Stimulated activated CD4-positive, alpha-beta T cell treated with anti-CD3 and anti-CD28 coated beads, Interleukin-4, amount 100 ng/mL, for 24 hours (primary cell): Measurements from ENCODE around the gene SEPHS1.
"Not testable (repeated sequence)": the region's sequence is repeated elsewhere in the genome, so short reads cannot be mapped to it uniquely, and the experiment has no call there.

Experiments used
- DNase-seq: peaks from one replicate; pipeline ENCODE4 v3.0.0-alpha.2; 2020

SEPHS1 gene

GRCh38 chr10:13356392-13356791 lies 8.3 kb upstream of the SEPHS1 start:
- DNase-seq = no peak

DNA sequence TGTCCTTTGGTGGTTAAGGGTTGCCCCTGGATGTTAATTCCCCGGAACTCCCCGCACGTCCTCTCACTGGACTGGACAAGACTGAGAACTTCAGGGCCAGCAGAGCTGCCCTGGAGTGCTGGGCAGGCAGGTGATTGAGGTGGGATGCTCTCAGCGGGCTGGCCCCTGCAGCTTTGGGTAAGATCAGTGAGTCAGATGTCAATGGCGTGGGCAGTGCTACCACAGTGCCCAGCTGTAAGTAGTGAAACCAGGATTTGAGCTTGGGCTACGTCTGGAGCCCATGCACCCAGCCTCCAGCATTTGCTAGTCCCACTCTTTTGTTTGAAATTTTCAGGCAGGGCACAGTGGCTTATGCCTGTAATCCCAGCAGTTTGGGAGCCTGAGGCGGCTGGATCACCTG lies 6.7 kb upstream of the SEPHS1 start:
- DNase-seq = no peak

GRCh38 chr10:13352519-13352918 lies 4.4 kb upstream of the SEPHS1 start:
- DNase-seq = no peak

DNA sequence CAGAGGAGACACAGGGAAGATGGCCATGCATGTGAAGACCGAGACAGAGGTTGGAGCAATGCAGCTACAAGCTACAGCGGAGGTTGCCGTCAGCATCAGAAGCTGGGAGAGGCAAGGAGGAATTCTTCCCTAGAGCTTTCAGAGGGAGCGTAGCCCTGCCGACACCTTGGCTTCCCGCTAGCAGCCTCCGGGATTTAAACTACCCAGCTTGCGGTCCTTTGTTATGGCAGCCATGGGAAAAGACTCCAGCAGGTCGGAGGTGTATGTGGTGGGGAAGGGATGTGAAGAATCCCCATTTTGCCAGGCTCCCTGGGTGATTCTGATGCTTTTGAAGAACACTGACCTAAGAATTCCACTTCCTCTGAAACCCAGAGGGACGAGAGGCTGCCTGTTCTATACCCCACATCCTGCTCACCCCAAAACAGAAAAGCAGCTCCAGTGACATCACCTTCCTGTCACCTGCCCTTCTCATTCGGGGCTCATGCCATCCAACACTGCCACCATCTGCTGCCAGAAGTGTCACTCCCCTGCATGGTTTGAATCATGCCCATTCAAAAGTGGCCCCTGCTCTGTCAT lies 3.3 kb upstream of the SEPHS1 start:
- DNase-seq = peak; percentile 12

DNA sequence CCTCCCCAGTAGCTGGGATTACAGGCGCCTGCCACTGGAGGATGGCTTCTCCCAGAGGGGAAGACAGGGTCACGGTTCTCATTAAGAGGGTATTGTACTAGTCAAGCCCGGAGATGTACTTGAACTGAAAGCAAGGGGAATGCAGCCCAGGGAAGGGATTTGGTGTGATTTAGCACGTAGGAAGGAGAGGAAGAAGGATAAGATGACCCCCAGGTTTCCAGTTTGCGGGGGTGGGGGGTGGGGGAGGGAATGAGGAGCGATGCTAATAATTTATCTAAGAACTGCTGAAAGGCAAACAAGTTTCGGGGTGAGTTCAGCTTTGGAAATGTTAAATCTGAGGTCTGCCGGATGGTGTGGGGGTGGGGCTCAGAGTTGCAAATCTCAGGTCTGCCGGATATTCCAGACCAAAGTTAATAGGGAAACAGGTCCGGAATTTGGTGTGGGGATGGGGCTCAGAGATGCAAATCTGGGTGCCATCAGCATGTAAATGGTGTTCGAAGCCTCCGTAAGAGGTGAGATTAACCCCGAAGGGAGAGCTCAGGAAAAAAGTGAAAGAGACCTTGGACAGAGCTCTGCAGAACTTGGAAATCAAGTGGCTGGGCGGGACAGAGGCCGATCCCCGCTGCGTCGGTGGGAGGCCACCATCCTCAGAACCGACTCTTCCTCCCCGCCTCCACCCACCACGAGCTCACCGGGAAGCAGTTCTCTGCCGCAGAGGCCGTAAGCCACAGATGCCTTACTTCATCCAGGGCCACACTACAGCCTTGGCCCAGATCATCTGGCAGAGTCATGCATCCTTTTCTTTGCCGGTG lies 1.6 kb upstream of the SEPHS1 start:
- DNase-seq = peak; percentile 20

GRCh38 chr10:13347500-13348156 lies 465 bp downstream of the SEPHS1 start:
- DNase-seq = peak; percentile 80

DNA sequence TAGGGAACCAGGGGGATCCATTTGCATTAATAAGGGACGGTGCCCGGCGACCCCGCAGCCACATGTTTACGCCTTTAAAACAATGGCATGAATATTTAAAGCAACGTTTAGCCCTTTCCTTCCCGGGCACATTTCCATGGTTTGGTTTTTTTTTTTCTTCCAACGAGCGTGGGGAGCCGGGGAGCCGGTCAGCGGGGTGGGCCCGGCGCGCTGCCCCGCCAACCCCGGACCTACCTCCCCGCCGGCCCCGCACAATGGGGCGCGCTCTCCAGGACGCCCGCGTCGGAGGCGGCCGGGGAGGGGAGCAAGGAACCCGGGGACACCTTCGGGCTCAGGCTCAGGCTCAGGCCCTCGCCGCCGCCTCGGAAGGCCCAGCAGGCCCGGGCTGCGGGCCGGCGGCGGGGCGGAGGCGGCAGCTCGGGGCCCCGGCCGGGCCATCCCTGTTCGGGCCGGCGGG lies 1.0 kb downstream of the SEPHS1 start:
- no peak for DNase-seq

DNA sequence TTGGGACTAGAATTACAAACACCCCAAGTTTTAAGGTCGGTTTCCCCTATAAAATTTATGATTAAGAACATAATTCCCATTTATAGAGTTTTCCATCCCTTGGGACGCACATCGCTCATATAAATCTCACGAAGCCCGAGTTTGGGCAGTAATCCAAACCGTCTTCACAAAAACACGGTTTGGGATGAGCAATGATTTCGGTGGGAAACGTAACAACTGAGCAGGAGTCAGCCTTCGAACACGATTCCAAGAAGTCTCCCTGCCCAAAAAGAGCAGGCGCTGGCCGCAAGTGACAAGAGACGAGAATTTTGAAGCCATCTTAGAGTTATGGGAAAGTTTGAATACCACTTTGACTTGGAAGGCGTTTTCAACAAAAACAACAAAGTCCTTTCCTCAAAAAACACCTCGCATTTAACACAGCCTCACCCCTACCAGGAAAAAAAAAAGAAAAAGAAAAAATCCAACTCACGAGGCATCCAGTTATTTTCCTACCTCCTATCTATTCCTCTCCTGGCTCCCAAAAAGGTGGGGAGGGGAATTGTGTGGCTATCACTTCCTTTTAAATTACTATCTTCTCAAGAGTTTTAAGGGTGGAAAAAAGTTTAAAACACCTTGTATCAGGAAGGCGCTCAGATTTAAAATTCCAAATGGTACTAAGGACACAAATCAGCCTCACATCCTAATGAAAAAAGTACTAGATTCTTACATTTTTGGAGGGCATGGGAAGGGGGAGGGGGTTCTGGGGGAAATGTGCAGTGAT lies 1.6 kb downstream of the SEPHS1 start:
- no peak for DNase-seq

DNA sequence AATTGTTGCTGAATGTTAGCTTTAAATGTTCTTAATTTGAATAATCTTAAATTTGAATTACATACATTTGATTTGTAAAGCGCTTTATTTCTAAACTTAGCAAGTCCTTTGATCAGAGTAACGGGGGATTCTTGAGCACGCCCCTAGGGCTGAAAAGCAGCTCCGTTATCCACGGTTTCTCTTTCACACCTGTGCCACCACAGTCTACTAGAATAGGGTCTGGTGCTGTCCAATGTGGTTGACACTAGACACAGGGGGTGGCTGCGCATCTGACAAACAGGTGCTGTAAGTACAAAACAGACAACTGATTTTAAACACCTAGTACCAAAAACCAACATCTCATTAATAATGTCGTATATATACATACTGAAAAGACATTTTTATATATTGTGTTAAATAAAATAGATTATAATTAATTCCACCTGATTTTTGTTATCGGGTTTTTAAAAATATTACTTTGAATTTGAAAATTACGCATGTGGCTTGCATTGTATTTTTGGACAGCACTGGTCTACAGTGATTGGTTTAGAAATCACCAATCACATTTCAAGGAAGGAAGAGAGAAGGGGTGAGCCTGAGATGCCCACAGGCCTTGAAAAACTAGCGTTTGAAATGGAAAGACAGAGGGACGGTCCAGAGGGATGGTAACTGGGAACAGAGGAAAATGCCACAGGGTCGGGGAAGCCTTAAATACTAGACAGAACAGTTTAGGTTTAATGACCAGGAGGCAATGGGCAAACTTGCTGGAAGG lies 7.3 kb downstream of the SEPHS1 start:
- DNase-seq = peak; percentile 14

GRCh38 chr10:13340068-13340467 lies 8.0 kb downstream of the SEPHS1 start:
- DNase-seq = no peak

DNA sequence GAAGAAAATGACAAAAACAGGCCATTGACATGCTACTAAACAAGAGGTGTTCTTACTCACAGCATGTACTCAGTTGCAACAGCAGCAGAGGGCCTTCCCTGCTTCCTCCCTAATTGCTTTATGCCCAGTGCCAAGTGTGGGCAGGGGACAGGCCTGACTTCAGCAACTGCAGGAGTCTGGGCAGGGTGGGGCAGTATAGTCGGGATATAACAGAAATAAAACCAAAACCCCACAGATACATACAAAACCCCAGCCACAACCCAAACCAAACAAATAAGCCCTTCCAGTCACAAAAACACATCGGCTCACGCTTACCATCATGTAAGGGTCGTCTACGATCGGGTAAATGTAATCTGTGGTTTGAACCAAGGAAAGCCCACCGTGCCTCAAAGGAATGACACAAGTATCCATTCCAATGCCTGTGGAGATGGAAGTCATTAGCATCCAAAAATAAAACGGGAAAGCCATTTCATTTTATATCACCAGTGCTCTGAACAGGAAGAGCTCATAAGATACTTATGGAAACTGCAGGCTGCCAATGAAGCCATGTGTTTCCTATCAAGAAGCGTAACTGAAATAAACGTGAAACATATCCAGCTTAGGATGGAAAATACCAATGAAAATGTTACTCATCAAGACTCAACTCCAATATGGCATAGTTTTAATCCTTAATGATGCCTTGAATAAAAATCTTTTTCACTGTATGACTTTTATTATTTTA lies 9.5 kb downstream of the SEPHS1 start:
- no peak for DNase-seq

DNA sequence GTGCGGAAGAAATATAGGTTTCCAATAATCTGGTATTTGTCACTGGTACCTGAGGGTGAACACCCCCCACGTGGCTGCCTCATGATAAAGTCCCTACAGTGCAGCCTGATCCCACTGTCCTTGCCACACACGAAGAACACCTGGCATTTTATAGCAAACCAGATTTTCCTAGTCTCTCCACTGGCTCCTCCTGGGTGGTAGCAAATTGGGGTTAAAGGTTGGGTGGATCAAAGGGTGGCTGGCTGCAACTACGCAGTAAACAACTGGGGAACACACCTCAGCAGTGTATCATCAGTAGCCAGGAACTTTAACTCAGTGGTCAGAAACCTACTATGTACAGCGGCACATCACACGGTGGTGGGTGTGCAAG lies 10.3 kb downstream of the SEPHS1 start:
- no peak for DNase-seq

GRCh38 chr10:13337128-13337826 lies 10.8 kb downstream of the SEPHS1 start:
- no peak for DNase-seq

GRCh38 chr10:13335881-13336280 lies 12.2 kb downstream of the SEPHS1 start:
- no peak for DNase-seq

DNA sequence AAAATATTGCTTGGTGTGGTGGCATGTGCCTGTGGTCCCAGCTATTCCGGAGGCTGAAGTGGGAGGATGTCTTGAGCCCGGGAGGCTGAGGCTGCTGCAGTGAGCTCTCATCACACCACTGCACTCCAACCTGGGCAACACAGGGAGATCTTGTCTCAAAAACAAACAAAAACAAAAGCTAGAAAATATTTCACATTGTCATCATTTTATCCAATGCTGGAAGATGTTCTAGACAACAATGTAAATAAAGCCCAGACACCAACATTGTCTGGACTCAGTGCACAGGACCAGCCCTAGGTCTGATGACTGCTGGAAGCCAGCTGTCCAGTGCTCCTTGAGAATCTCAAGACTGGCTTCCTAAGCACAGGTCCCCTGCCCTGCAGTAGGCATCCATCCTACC lies 13.5 kb downstream of the SEPHS1 start:
- no peak for DNase-seq

GRCh38 chr10:13331646-13332045 lies 16.4 kb downstream of the SEPHS1 start:
- no peak for DNase-seq

- not testable (repeated sequence) for DNase-seq
Observed at GRCh38 chr10:13330980-13331379, 17.1 kb downstream of the SEPHS1 start.

DNA sequence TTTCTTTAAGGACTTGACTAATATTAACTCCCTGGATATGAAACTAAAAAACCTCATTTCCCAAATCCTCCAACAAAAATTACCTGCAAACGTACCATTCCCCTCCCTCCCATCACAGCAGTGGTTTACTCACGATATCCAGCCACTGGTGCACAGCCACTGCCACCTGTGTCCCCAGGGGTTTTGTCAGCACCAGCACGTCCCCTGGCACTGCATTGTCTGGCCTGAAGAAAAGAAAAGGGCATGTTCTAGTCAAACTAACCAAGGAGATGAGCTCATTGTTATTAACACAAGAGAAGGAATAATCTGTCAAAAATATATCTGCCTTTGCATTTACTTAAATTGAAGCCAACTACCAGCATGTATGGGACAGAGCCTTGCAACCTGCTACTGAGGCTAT lies 18.5 kb downstream of the SEPHS1 start:
- no peak for DNase-seq

GRCh38 chr10:13328613-13329012 lies 19.5 kb downstream of the SEPHS1 start:
- no peak for DNase-seq

GRCh38 chr10:13328126-13328525 lies 20.0 kb downstream of the SEPHS1 start:
- no peak for DNase-seq

DNA sequence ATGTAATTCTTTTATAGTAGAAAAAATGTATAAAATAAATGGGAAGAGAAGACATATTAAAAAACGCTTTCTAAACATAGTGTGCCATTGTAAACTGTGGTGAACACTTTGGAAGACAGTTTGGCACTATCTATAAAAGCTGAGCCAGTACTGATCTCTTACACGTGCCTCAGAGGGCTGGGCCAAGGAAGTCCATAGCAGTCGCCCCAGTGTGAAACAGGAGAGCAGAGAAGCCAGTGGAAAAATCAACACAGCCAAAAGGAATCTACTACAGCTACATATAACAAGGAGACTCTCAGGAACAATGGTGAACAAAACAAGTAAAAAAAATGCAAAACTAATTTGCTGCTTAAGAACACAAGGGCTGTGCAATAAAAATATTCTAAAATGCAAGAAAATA lies 20.6 kb downstream of the SEPHS1 start:
- no peak for DNase-seq
